HEK293T (cell line): Measurements from ENCODE around the gene CCNL2.

ENCODE experiments used
- BHLHE40 ChIP-seq: fragments of 450-650 bp; IDR thresholded peaks from 2 replicates; pipeline ENCODE4 v1.6.1; 2016; ENCODE audit warnings: mild to moderate bottlenecking, moderate library complexity, borderline replicate concordance
- CTBP1 ChIP-seq: fragments of 450-650 bp; IDR thresholded peaks from 2 replicates; pipeline ENCODE4 v1.6.1; 2016; ENCODE audit warnings: borderline replicate concordance
- ELF4 ChIP-seq: fragments of 450-650 bp; IDR thresholded peaks from 2 replicates; pipeline ENCODE4 v1.6.1; 2017; ENCODE audit warnings: antibody characterized with exemption
- FOXA1 ChIP-seq: fragments of 450-650 bp; IDR thresholded peaks from 2 replicates; pipeline ENCODE4 v1.6.1; 2016; ENCODE audit warnings: mild to moderate bottlenecking
- SP1 ChIP-seq: fragments of 450-650 bp; IDR thresholded peaks from 2 replicates; pipeline ENCODE4 v1.6.1; 2017
- TARDBP ChIP-seq: fragments of 450-650 bp; IDR thresholded peaks from 2 replicates; pipeline ENCODE4 v1.6.1; 2016

DNA sequence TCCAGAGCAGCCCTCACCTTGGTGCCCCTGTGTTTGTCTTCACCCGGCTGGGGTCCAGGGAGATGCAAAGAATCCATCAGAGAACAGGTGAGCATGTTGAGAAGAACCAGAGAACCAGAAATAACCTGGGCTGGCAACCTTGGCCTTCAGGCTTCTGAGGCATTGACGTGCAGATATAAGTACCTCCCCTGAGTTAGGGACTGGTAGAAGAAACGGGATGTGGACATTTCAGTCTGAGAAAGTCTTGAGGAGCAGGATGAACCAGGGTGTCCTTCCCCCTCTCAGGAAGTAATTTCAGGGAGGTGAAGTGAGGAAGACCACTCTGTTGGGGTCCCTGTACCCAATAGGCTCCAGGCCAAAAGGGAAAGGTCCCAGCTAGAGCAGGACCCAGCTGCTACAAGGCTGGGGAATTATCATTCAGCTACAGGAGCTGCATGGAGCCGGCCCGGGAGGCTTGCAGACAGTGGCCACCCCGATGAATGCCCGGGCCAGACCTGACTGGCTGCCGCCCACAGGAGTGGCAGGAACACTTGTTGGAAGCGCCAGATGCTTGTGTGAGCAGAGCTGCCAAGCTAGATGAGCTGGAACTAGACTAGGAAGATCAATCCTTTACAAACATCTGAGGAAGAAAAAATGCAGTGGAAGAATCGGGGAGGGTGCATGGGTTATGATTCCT is 22.4 kb downstream of the CCNL2 start:
- TF ChIP-seq CTBP1 (no peak), TARDBP (no peak), ELF4 (no peak), SP1 (no peak), BHLHE40 (no peak), FOXA1 (no peak)
